Measurements from ENCODE around the gene COL6A1.

- TF ChIP-seq, protein P1, sequence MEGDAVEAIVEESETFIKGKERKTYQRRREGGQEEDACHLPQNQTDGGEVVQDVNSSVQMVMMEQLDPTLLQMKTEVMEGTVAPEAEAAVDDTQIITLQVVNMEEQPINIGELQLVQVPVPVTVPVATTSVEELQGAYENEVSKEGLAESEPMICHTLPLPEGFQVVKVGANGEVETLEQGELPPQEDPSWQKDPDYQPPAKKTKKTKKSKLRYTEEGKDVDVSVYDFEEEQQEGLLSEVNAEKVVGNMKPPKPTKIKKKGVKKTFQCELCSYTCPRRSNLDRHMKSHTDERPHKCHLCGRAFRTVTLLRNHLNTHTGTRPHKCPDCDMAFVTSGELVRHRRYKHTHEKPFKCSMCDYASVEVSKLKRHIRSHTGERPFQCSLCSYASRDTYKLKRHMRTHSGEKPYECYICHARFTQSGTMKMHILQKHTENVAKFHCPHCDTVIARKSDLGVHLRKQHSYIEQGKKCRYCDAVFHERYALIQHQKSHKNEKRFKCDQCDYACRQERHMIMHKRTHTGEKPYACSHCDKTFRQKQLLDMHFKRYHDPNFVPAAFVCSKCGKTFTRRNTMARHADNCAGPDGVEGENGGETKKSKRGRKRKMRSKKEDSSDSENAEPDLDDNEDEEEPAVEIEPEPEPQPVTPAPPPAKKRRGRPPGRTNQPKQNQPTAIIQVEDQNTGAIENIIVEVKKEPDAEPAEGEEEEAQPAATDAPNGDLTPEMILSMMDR (IDR thresholded peaks at IDR 0.05) = no peak
- TF ChIP-seq ZFX (IDR thresholded peaks at IDR 0.05; ENCODE audit: borderline replicate concordance) = no peak
Measured at GRCh38 chr21:45942755-45943629, 38.6 kb upstream of the COL6A1 start.

Measured in 22Rv1 (cell line).